Measurements from ENCODE around the gene ACKR2.
"Not testable (repeated sequence)": the region's sequence is repeated elsewhere in the genome, so short reads cannot be mapped to it uniquely, and the experiment has no call there.

Gene ACKR2

GRCh38 chr3:42802876-42803413 lies 6.3 kb upstream of the ACKR2 start:
- DNase-seq, result no peak

GRCh38 chr3:42803414-42804105 lies 5.7 kb upstream of the ACKR2 start:
- DNase-seq, result no peak

GRCh38 chr3:42804106-42804830 lies 5.0 kb upstream of the ACKR2 start, which contains the start of gene HIGD1A:
HIGD1A (minus strand) TSS chr3:42804490; CDS start chr3:42794253, 10,237 bp downstream.
- DNase-seq, result peak; percentile 69 to 85

GRCh38 chr3:42804831-42805132 lies 4.5 kb upstream of the ACKR2 start:
- DNase-seq, result no peak

GRCh38 chr3:42805141-42805821 lies 4.0 kb upstream of the ACKR2 start:
- no peak for DNase-seq

GRCh38 chr3:42807929-42808328 lies 1.3 kb upstream of the ACKR2 start:
- DNase-seq, result no peak

GRCh38 chr3:42810706-42811105 lies 1.5 kb downstream of the ACKR2 start:
- DNase-seq, result not testable (repeated sequence)

GRCh38 chr3:42811118-42811883 lies 2.1 kb downstream of the ACKR2 start:
- not testable (repeated sequence) for DNase-seq

GRCh38 chr3:42814246-42814645 lies 5.0 kb downstream of the ACKR2 start:
- no peak for DNase-seq

- DNase-seq, result no peak
These were observed 5.8 kb downstream of the ACKR2 start for GRCh38 chr3:42814914-42815507.

- no peak for DNase-seq
These were observed 6.6 kb downstream of the ACKR2 start for GRCh38 chr3:42815826-42816225.

- peak; percentile 29 to 72 for DNase-seq
These were observed 10.2 kb downstream of the ACKR2 start for GRCh38 chr3:42819351-42819965.

GRCh38 chr3:42820746-42821051 lies 11.5 kb downstream of the ACKR2 start:
- no peak for DNase-seq

- DNase-seq, result no peak
These were observed 13.6 kb downstream of the ACKR2 start for GRCh38 chr3:42822828-42823227.

- peak; percentile 39 to 63 for DNase-seq
These were observed 14.1 kb downstream of the ACKR2 start for GRCh38 chr3:42823351-42823750.

- DNase-seq, result no peak
These were observed 16.9 kb downstream of the ACKR2 start for GRCh38 chr3:42826141-42826540.

GRCh38 chr3:42827023-42827422 lies 17.8 kb downstream of the ACKR2 start:
- no peak for DNase-seq

- DNase-seq, result no peak
These were observed 18.4 kb downstream of the ACKR2 start for GRCh38 chr3:42827654-42828053.

- DNase-seq, result no peak
These were observed 19.9 kb downstream of the ACKR2 start for GRCh38 chr3:42829083-42829627.

- DNase-seq, result no peak
These were observed 20.6 kb downstream of the ACKR2 start for GRCh38 chr3:42829628-42830436.

Measured in NCI-H187 (cell line).